Dedifferentiated amniotic fluid mesenchymal stem cell (primary cell): ENCODE data around the gene HTR2C.
A peak's percentile ranks its signal among the peaks of the same experiment; 100 is the strongest.
"Not testable (repeated sequence)": the region's sequence is repeated elsewhere in the genome, so short reads cannot be mapped to it uniquely, and the experiment has no call there.

ENCODE experiments used
- DNase-seq: peaks from one replicate; pipeline ENCODE4 v3.0.0-alpha.2; 2016; ENCODE audit errors: extremely low spot score

Gene HTR2C

GRCh38 chrX:114712466-114712865 is 128.6 kb downstream of the HTR2C start:
- DNase-seq, result no peak

GRCh38 chrX:114715096-114715495 is 131.2 kb downstream of the HTR2C start:
- no peak for DNase-seq

GRCh38 chrX:114717921-114718320 is 134.0 kb downstream of the HTR2C start:
- DNase-seq, result no peak

GRCh38 chrX:114766541-114766940 is 182.7 kb downstream of the HTR2C start:
- DNase-seq, result no peak

- DNase-seq, result no peak
These were observed 190.8 kb downstream of the HTR2C start for GRCh38 chrX:114774691-114775090.

GRCh38 chrX:114782925-114783324 is 199.0 kb downstream of the HTR2C start:
- DNase-seq, result no peak

- no peak for DNase-seq
These were observed 203.2 kb downstream of the HTR2C start for GRCh38 chrX:114787061-114787460.

- no peak for DNase-seq
These were observed 213.6 kb downstream of the HTR2C start for GRCh38 chrX:114797494-114797893.

- DNase-seq, result no peak
These were observed 215.0 kb downstream of the HTR2C start for GRCh38 chrX:114798907-114799306.

GRCh38 chrX:114800719-114801118 is 216.8 kb downstream of the HTR2C start:
- DNase-seq, result no peak

- DNase-seq, result no peak
These were observed 235.6 kb downstream of the HTR2C start for GRCh38 chrX:114819509-114819908.

- DNase-seq, result no peak
These were observed 257.2 kb downstream of the HTR2C start for GRCh38 chrX:114841051-114841450.

- no peak for DNase-seq
These were observed 258.3 kb downstream of the HTR2C start for GRCh38 chrX:114842181-114842580.

GRCh38 chrX:114889481-114889880 is 305.6 kb downstream of the HTR2C start:
- no peak for DNase-seq

- DNase-seq, result no peak
These were observed 319.7 kb downstream of the HTR2C start for GRCh38 chrX:114903618-114904017.

- DNase-seq, result no peak
These were observed 321.4 kb downstream of the HTR2C start for GRCh38 chrX:114905251-114905650.

- DNase-seq, result no peak
These were observed 323.2 kb downstream of the HTR2C start for GRCh38 chrX:114906984-114907510.

- DNase-seq, result no peak
These were observed 340.5 kb downstream of the HTR2C start for GRCh38 chrX:114924423-114924822.

- peak; percentile 43 for DNase-seq
These were observed 341.0 kb downstream of the HTR2C start for GRCh38 chrX:114924856-114925255.

- no peak for DNase-seq
These were observed 346.3 kb downstream of the HTR2C start for GRCh38 chrX:114930227-114930626.

GRCh38 chrX:114932550-114932949 is 348.7 kb downstream of the HTR2C start:
- no peak for DNase-seq

GRCh38 chrX:114933291-114933690 is 349.4 kb downstream of the HTR2C start:
- not testable (repeated sequence) for DNase-seq

GRCh38 chrX:114937090-114937489 is 353.2 kb downstream of the HTR2C start:
- DNase-seq, result not testable (repeated sequence)

GRCh38 chrX:114952696-114953095 is 368.8 kb downstream of the HTR2C start:
- no peak for DNase-seq
